HG03460 (cell line): Measurements from ENCODE around the gene BLTP3A.

Experiments
- ATAC-seq: cut with Tn5 transposase; IDR thresholded peaks from one replicate; pipeline ENCODE4 v1.9.1; 2021; ENCODE audit not compliant: unreplicated experiment

BLTP3A gene

GRCh38 chr6:34819571-34820480 lies 27.9 kb downstream of the BLTP3A start:
- ATAC-seq, result no peak

GRCh38 chr6:34829137-34829536 lies 37.3 kb downstream of the BLTP3A start:
- no peak for ATAC-seq

GRCh38 chr6:34832942-34833341 lies 41.1 kb downstream of the BLTP3A start:
- no peak for ATAC-seq

GRCh38 chr6:34834789-34835518 lies 43.1 kb downstream of the BLTP3A start:
- ATAC-seq, result no peak

- ATAC-seq, result no peak
These were observed 44.1 kb downstream of the BLTP3A start for GRCh38 chr6:34836008-34836407.

GRCh38 chr6:34836451-34836850 lies 44.6 kb downstream of the BLTP3A start:
- no peak for ATAC-seq

GRCh38 chr6:34837528-34837927 lies 45.6 kb downstream of the BLTP3A start:
- no peak for ATAC-seq

- ATAC-seq, result no peak
These were observed 47.9 kb downstream of the BLTP3A start for GRCh38 chr6:34839666-34840352.
